H1 (cell line): Measurements from ENCODE around the gene UBA3. TPM values are rescaled to one million over a fixed set of nuclear protein-coding genes. Genes with fewer than 3 reads are reported as not detected.

Source experiments
- CTCF ChIA-PET: fragments of 300-600 bp; sonication (Branson Sonifier 250); formaldehyde crosslinking; loops from one replicate; lab custom pipeline; 2021; ENCODE audit not compliant: partially characterized antibody; lab: Charles Lee
- POLR2A ChIA-PET: fragments of 300-600 bp; sonication (Branson Sonifier 250); formaldehyde crosslinking; loops from one replicate; lab custom pipeline; 2021; ENCODE audit warnings: inconsistent platforms; ENCODE audit not compliant: partially characterized antibody; lab: Charles Lee
- DNase-seq, 2 experiments: peaks; one replicate each; pipeline versions ENCODE4 v3.0.0 to v3.0.0-alpha.2; 2010 to 2022; ENCODE audit warnings: low spot score in 2 of 2, low read depth in 1 of 2, mixed read lengths in 1 of 2
- FAIRE-seq: peaks from 2 replicates; lab custom pipeline; 2011; peaks lifted over from hg19 to GRCh38; lab: Jason Lieb, UNC
- H2AFZ ChIP-seq: 2 replicates; pipeline ENCODE4 v1.8.1; 2012; ENCODE audit warnings: low read length, inconsistent platforms
- H2AK5ac ChIP-seq: 2 replicates; pipeline ENCODE4 v1.6.1; 2013; ENCODE audit warnings: low read depth, low read length
- H2BK120ac ChIP-seq: replicated peaks from 2 replicates; pipeline ENCODE3; 2013; ENCODE audit warnings: low read depth, low read length, inconsistent platforms
- H2BK12ac ChIP-seq: 2 replicates; pipeline ENCODE4 v1.6.1; 2013; ENCODE audit warnings: low read depth, low read length
- H2BK15ac ChIP-seq: 2 replicates; pipeline ENCODE4 v1.6.1; 2013; ENCODE audit warnings: low read length
- H2BK20ac ChIP-seq: 2 replicates; pipeline ENCODE4 v1.6.1; 2013; ENCODE audit warnings: low read length
- H2BK5ac ChIP-seq: 2 replicates; pipeline ENCODE4 v1.6.1; 2013; ENCODE audit warnings: low read depth, low read length
- H3K14ac ChIP-seq: 2 replicates; pipeline ENCODE4 v1.6.1; 2013; ENCODE audit warnings: inconsistent platforms; ENCODE audit not compliant: insufficient read length
- H3K18ac ChIP-seq: 2 replicates; pipeline ENCODE4 v1.6.1; 2013; ENCODE audit warnings: low read length; ENCODE audit errors: extremely low read depth
- H3K23ac ChIP-seq: 2 replicates; pipeline ENCODE4 v1.6.1; 2013; ENCODE audit warnings: inconsistent platforms; ENCODE audit not compliant: insufficient read length
- H3K23me2 ChIP-seq: 2 replicates; pipeline ENCODE4 v1.6.1; 2013; ENCODE audit warnings: low read depth, low read length
- H3K27ac ChIP-seq: 2 replicates; pipeline ENCODE4 v1.6.1; 2011; ENCODE audit warnings: low read depth, low read length, inconsistent platforms
- H3K27me3 ChIP-seq, 4 experiments: replicated peaks in 1 of 4; 1 replicate in 1 of 4; 2 replicates in 3 of 4; pipeline versions ENCODE4 v1.6.1 to v1.8.1; 2011 to 2013; ENCODE audit warnings: low read length in 3 of 4, mild to moderate bottlenecking in 3 of 4, inconsistent platforms in 2 of 4, mixed read lengths in 2 of 4, moderate library complexity in 1 of 4; ENCODE audit not compliant: control insufficient read depth in 3 of 4, insufficient read depth in 3 of 4; ENCODE audit errors: extremely low read depth in 1 of 4
- H3K36me3 ChIP-seq, 4 experiments: 2 replicates each; pipeline versions ENCODE4 v1.6.1 to v1.8.1; 2011 to 2013; ENCODE audit warnings: mild to moderate bottlenecking in 4 of 4, low read length in 3 of 4, moderate library complexity in 2 of 4, control low read depth in 1 of 4, inconsistent platforms in 1 of 4; ENCODE audit not compliant: insufficient read depth in 4 of 4, control insufficient read depth in 2 of 4
- H3K4ac ChIP-seq: replicated peaks from 2 replicates; pipeline ENCODE3; 2013; ENCODE audit warnings: low read length, low read depth, mixed read lengths, inconsistent platforms; ENCODE audit not compliant: insufficient read length
- H3K4me1 ChIP-seq, 4 experiments: replicated peaks in 1 of 4; 1 replicate in 1 of 4; 2 replicates in 3 of 4; pipeline versions ENCODE4 v1.6.1 to v1.8.1; 2011 to 2013; ENCODE audit warnings: low read length in 3 of 4, inconsistent platforms in 2 of 4, mixed read lengths in 1 of 4; ENCODE audit not compliant: insufficient read depth in 4 of 4, control insufficient read depth in 3 of 4
- H3K4me2 ChIP-seq, 2 experiments: 2 replicates each; pipeline versions ENCODE4 v1.6.1 to v1.8.1; 2011 to 2013; ENCODE audit warnings: low read depth in 2 of 2, low read length in 2 of 2, control low read depth in 1 of 2, inconsistent platforms in 1 of 2, mild to moderate bottlenecking in 1 of 2; ENCODE audit not compliant: insufficient read depth in 1 of 2
- H3K4me3 ChIP-seq, 4 experiments: fragments of 200-600, 300-600 bp in 1 of 4; sonication (generic), shearing (Covaris generic), sonication (Bioruptor Twin) in 1 of 4; 2 replicates each; pipeline versions ENCODE4 v1.5.1 to v1.8.1; 2011 to 2016; ENCODE audit warnings: low read length in 4 of 4, low read depth in 3 of 4, control low read depth in 2 of 4, inconsistent platforms in 2 of 4, mild to moderate bottlenecking in 2 of 4, mixed read lengths in 1 of 4, moderate library complexity in 1 of 4; ENCODE audit not compliant: insufficient read depth in 2 of 4; ENCODE audit errors: extremely low read depth in 1 of 4
- H3K56ac ChIP-seq: replicated peaks from 2 replicates; pipeline ENCODE3; 2013; ENCODE audit warnings: low read depth, mild to moderate bottlenecking, mixed read lengths, low read length, inconsistent platforms; ENCODE audit not compliant: insufficient read length
- H3K79me1 ChIP-seq: 2 replicates; pipeline ENCODE4 v1.6.1; 2013; ENCODE audit warnings: low read depth, low read length, control low read depth
- H3K79me2 ChIP-seq, 2 experiments: 2 replicates each; pipeline versions ENCODE4 v1.6.1 to v1.8.1; 2012 to 2013; ENCODE audit warnings: low read length in 2 of 2, mild to moderate bottlenecking in 2 of 2, inconsistent platforms in 1 of 2; ENCODE audit not compliant: insufficient read depth in 2 of 2, control insufficient read depth in 1 of 2
- H3K9ac ChIP-seq, 4 experiments: replicated peaks in 1 of 4; 1 replicate in 1 of 4; 2 replicates in 3 of 4; pipeline versions ENCODE4 v1.6.1 to v1.8.1; 2011 to 2013; ENCODE audit warnings: low read depth in 3 of 4, low read length in 3 of 4, control low read depth in 2 of 4, mild to moderate bottlenecking in 2 of 4, moderate library complexity in 2 of 4, inconsistent platforms in 1 of 4; ENCODE audit errors: extremely low read depth in 1 of 4
- H3K9me3 ChIP-seq, 2 experiments: 2 replicates each; pipeline versions ENCODE4 v1.6.1 to v1.8.1; 2012 to 2013; ENCODE audit warnings: mild to moderate bottlenecking in 2 of 2, moderate library complexity in 2 of 2, control low read depth in 1 of 2, inconsistent platforms in 1 of 2, low read depth in 1 of 2, low read length in 1 of 2, mixed read lengths in 1 of 2; ENCODE audit not compliant: insufficient read depth in 2 of 2
- H4K20me1 ChIP-seq, 2 experiments: replicated peaks in 1 of 2; 2 replicates each; pipeline versions ENCODE3 to v1.8.1; 2011 to 2013; ENCODE audit warnings: inconsistent platforms in 2 of 2, low read length in 2 of 2, mild to moderate bottlenecking in 1 of 2; ENCODE audit not compliant: insufficient read depth in 2 of 2, control insufficient read depth in 1 of 2
- H4K5ac ChIP-seq: 2 replicates; pipeline ENCODE4 v1.6.1; 2013; ENCODE audit warnings: low read length, low read depth, mixed read lengths, inconsistent platforms; ENCODE audit not compliant: insufficient read length
- H4K8ac ChIP-seq: 2 replicates; pipeline ENCODE4 v1.8.0; 2013; ENCODE audit warnings: mild to moderate bottlenecking, moderate library complexity, low read length, inconsistent platforms; ENCODE audit not compliant: insufficient read depth; ENCODE audit errors: extremely low read depth
- H4K91ac ChIP-seq: replicated peaks from 2 replicates; pipeline ENCODE3; 2013; ENCODE audit warnings: low read length, mixed read lengths, inconsistent platforms; ENCODE audit not compliant: insufficient read length
- ASH2L ChIP-seq: fragments of 200-600, 300-600 bp; sonication (generic); IDR thresholded peaks from one replicate; pipeline ENCODE4 v1.7.1; 2017; ENCODE audit warnings: low read length
- HDAC2 ChIP-seq, 2 experiments: fragments of 300-600 bp in 1 of 2; sonication (generic) in 1 of 2; IDR thresholded peaks; 2 replicates each; pipeline ENCODE4 v1.6.1; 2011 to 2012; ENCODE audit warnings: low read depth in 2 of 2, low read length in 2 of 2, mild to moderate bottlenecking in 2 of 2, moderate library complexity in 2 of 2, borderline replicate concordance in 1 of 2, inconsistent platforms in 1 of 2
- TAF7 ChIP-seq: optimal IDR thresholded peaks from 2 replicates; pipeline ENCODE3; 2011; ENCODE audit warnings: low read depth, mild to moderate bottlenecking, inconsistent platforms, low read length, moderate library complexity, borderline replicate concordance
- WGBS, 2 experiments: shearing (Covaris generic) in 1 of 2; methylation state at CpG; one replicate each; pipeline versions ENCODE4 v1.1.6 to v1.1.7; 2013 to 2015; ENCODE audit warnings: low lambda C conversion rate in 2 of 2, mixed read lengths in 2 of 2, inconsistent platforms in 1 of 2, low coverage in 1 of 2, missing lambda C conversion rate in 1 of 2; ENCODE audit not compliant: insufficient replicate concordance in 2 of 2, insufficient coverage in 1 of 2, insufficient read length in 1 of 2; ENCODE audit errors: extremely low coverage in 1 of 2, missing lambda C conversion rate in 1 of 2; 5-methylcytosine and 5-hydroxymethylcytosine counted together
- polyA plus RNA-seq, 7 experiments: library from polyadenylated mRNA; depleted of rRNA in 3 of 7; stranded (reverse) in 5 of 7; unstranded in 2 of 7; fragments of >200 nt in 5 of 7; fragments of 200-250 nt in 2 of 7; gene quantifications; 1 replicate in 5 of 7; 2 replicates in 1 of 7; 4 replicates in 1 of 7; pipeline versions ENCODE4 v1.2.1 to v1.2.3, GENCODE V29; 2011 to 2013; ENCODE audit warnings: missing spikeins in 2 of 7, mixed read lengths in 2 of 7
- total RNA-seq: library from RNA; stranded (reverse); fragmentation: NEBNext Ultra II Directional; extraction: Animal tissue kit (Norgen Biotek cat#: 25700); gene quantifications from 2 replicates; pipeline ENCODE4 v1.2.1, GENCODE V29; 2021

UBA3 gene
- total and polyA plus RNA-seq, 2 of the 8 experiments (the other 6 are each of a cell fraction or from before 2014, with no cell fraction given) = 40.8 to 97.8 TPM

- H2AK5ac ChIP-seq = no peak overlapping the region
- peak overlapping the region; percentile 40; the same call in 1 of the 2 replicates for H2BK5ac ChIP-seq
- DNase-seq (no peak), FAIRE-seq (no peak)
- H3K14ac ChIP-seq = no peak overlapping the region
- H3K36me3 ChIP-seq = no peaks in the 10 kb centered on the region
- no peaks in the 10 kb centered on the region for H4K20me1 ChIP-seq
- H3K4me1 ChIP-seq = peaks cover 3 to 14% (median 7%) of the 10 kb centered on the region in 4 experiments; a peak in 6 of 7 replicates
- no peak overlapping the region for H3K56ac ChIP-seq
- ChIA-PET POLR2A (interaction anchor here (0.9 to 2.9 kb wide), 7 partner anchors 9 to 101 kb away, joined by 3 to 19 read pairs (median 4); partner anchors contain the start of genes ARL6IP5, TMF1 and UBA3), CTCF (interaction anchor here (0.9 to 1.2 kb wide), 2 partner anchors 37 to 43 kb away, joined by 3 to 5 read pairs; no protein-coding TSS in a partner anchor)
- H3K4ac ChIP-seq = no peak overlapping the region
- H3K9me3 ChIP-seq = no peaks in the 10 kb centered on the region
- no peaks in the 10 kb centered on the region for H3K79me2 ChIP-seq
- H2AFZ ChIP-seq = 0 out of 2 replicates have a peak overlapping the region, but pooled peaks have one; percentile 13
- TF ChIP-seq ASH2L (peak; percentile 8), TAF7 (no peak), HDAC2 (IDR thresholded peaks at IDR 0.05; ENCODE audit: borderline replicate concordance in 1 of 2, low read depth in 2 of 2, low read length in 2 of 2) (peak in 1 of 2 experiments; percentile 83; a peak in 1 of 4 replicates)
- H3K27ac ChIP-seq = 0 out of 2 replicates have a peak overlapping the region, but pooled peaks have one; percentile 56
- H3K27me3 ChIP-seq = peaks cover 0 to 4% (median 0%) of the 10 kb centered on the region in 4 experiments; a peak in 2 of 7 replicates
- H3K4me3 ChIP-seq = peak overlapping the region; percentile 38 to 82 (median 56)
- H4K8ac ChIP-seq = peak overlapping the region; percentile 90; the same call in 1 of the 2 replicates
- H4K5ac ChIP-seq = peak overlapping the region; percentile 3
- H3K9ac ChIP-seq = peak overlapping the region in 3 of 4 experiments; percentile 42 to 74 (median 71); a peak in 4 of 7 replicates
- no peak overlapping the region for H2BK20ac ChIP-seq
- no peak overlapping the region for H2BK120ac ChIP-seq
- peak overlapping the region; percentile 79 for H4K91ac ChIP-seq
- peak overlapping the region; percentile 93 for H3K18ac ChIP-seq
- H2BK12ac ChIP-seq = peak overlapping the region; percentile 89; the same call in 1 of the 2 replicates
- no peaks in the 10 kb centered on the region for H3K79me1 ChIP-seq
- H3K4me2 ChIP-seq = peak overlapping the region; percentile 44 to 69
- no peak overlapping the region for H3K23ac ChIP-seq
- H3K23me2 ChIP-seq = peaks cover 4% of the 10 kb centered on the region
- no peak overlapping the region for H2BK15ac ChIP-seq
- 32% methylated on average over 11 of the region's 11 CpGs; no CpG with 5 or more reads in 1 of the 2 experiments for WGBS, 2 experiments
Measured at GRCh38 chr3:69014022-69014580, 66.1 kb downstream of the UBA3 start.
